HepG2 (cell line): ENCODE measurements around the gene OR5B21. TPM values are rescaled to one million over a fixed set of nuclear protein-coding genes. Genes with fewer than 3 reads are reported as not detected.

ENCODE experiments used
- ATAC-seq: fragments of 200-7000 bp; cut with Tn5 transposase; 3 replicates; pipeline ENCODE4 v1.9.1; 2020; ENCODE audit warnings: mild to moderate bottlenecking, moderate library complexity
- BruUV-seq: library from RNA; stranded (reverse); fragments of 400-500 nt; replicated peaks from 2 replicates; lab custom pipeline; 2021; lab: Mats Ljungman, UMichigan
- CTCF ChIA-PET: fragments of 300-600 bp; formaldehyde crosslinking; extraction: SDS; loops from one replicate; lab custom pipeline; 2021; ENCODE audit warnings: low total read pairs, inconsistent platforms, low intra/inter-chr PET ratio; lab: Yijun Ruan, JAX
- POLR2A ChIA-PET: fragments of 350-600 bp; sonication (Branson Sonifier 250); formaldehyde crosslinking; loops from one replicate; lab custom pipeline; 2020; ENCODE audit warnings: antibody characterized with exemption, inconsistent platforms; lab: Yijun Ruan, JAX
- DNase-seq: peaks from one replicate; pipeline ENCODE4 v3.0.0-alpha.2; 2015; ENCODE audit warnings: low spot score
- FAIRE-seq: peaks from 3 replicates; lab custom pipeline; 2011; peaks lifted over from hg19 to GRCh38; lab: Jason Lieb, UNC
- H2AFZ ChIP-seq: one replicate; pipeline ENCODE4 v1.6.1; 2011; ENCODE audit warnings: low read length, inconsistent platforms
- H3K27ac ChIP-seq: fragments of 300-600 bp; 3 replicates; pipeline ENCODE4 v1.8.0; 2011; ENCODE audit warnings: mixed run types, mild to moderate bottlenecking, mixed read lengths, low read length, inconsistent platforms; ENCODE audit not compliant: insufficient read depth; ENCODE audit errors: extremely low read length
- H3K27me3 ChIP-seq, 2 experiments: fragments of 200-600 bp in 1 of 2; 2 replicates in 1 of 2; 3 replicates in 1 of 2; pipeline versions ENCODE4 v1.6.0 to v1.8.0; 2011; ENCODE audit warnings: low read length in 2 of 2, mild to moderate bottlenecking in 2 of 2, moderate library complexity in 2 of 2, inconsistent platforms in 1 of 2; ENCODE audit not compliant: insufficient read depth in 2 of 2, control insufficient read depth in 1 of 2
- H3K36me3 ChIP-seq, 2 experiments: fragments of 200-600 bp in 1 of 2; replicated peaks in 1 of 2; 2 replicates in 1 of 2; 3 replicates in 1 of 2; pipeline versions ENCODE4 v1.5.1 to v1.8.0; 2011; ENCODE audit warnings: low read length in 2 of 2, inconsistent platforms in 1 of 2; ENCODE audit not compliant: insufficient read depth in 2 of 2, control insufficient read depth in 1 of 2
- H3K4me1 ChIP-seq: 2 replicates; pipeline ENCODE4 v1.5.1; 2012; ENCODE audit warnings: low read length, inconsistent platforms; ENCODE audit not compliant: insufficient read depth
- H3K4me2 ChIP-seq: 2 replicates; pipeline ENCODE4 v1.6.0; 2011; ENCODE audit warnings: low read depth, low read length, inconsistent platforms
- H3K4me3 ChIP-seq, 3 experiments: fragments of 200-600 bp in 1 of 3; sonication (generic), shearing (Covaris generic) in 1 of 3; replicated peaks in 1 of 3; 2 replicates each; pipeline ENCODE4 v1.5.1; 2011 to 2016; ENCODE audit warnings: low read length in 3 of 3, inconsistent platforms in 2 of 3, low read depth in 2 of 3, mild to moderate bottlenecking in 2 of 3, control low read depth in 1 of 3, mixed read lengths in 1 of 3; ENCODE audit not compliant: insufficient read depth in 1 of 3
- H3K79me2 ChIP-seq: one replicate; pipeline ENCODE4 v1.6.1; 2011; ENCODE audit warnings: low read length, inconsistent platforms; ENCODE audit not compliant: insufficient read depth
- H3K9ac ChIP-seq: 2 replicates; pipeline ENCODE4 v1.6.0; 2011; ENCODE audit warnings: mild to moderate bottlenecking, low read depth, low read length, inconsistent platforms; ENCODE audit not compliant: insufficient read depth
- H3K9me3 ChIP-seq: 2 replicates; pipeline ENCODE4 v1.5.1; 2012; ENCODE audit warnings: mild to moderate bottlenecking, low read length
- H4K20me1 ChIP-seq: 2 replicates; pipeline ENCODE4 v1.6.0; 2011; ENCODE audit warnings: inconsistent platforms, mild to moderate bottlenecking, low read length, moderate library complexity; ENCODE audit not compliant: insufficient read depth
- ARID2 ChIP-seq: sonication (generic); formaldehyde crosslinking; IDR thresholded peaks from 2 replicates; pipeline ENCODE4 v1.8.1; 2022; ENCODE audit warnings: mild to moderate bottlenecking, missing genetic modification reagents, borderline replicate concordance
- CAMTA2 ChIP-seq: sonication (generic); formaldehyde crosslinking; IDR thresholded peaks from 2 replicates; pipeline ENCODE4 v1.4.0; 2020; ENCODE audit warnings: mild to moderate bottlenecking, missing genetic modification reagents, borderline replicate concordance
- EP300 ChIP-seq, 3 experiments: sonication (generic) in 1 of 3; formaldehyde crosslinking in 1 of 3; IDR thresholded peaks; 2 replicates each; pipeline versions ENCODE4 v1.5.1 to v1.6.1; 2011 to 2020; ENCODE audit warnings: low read depth in 2 of 3, low read length in 2 of 3, borderline replicate concordance in 1 of 3, improper control_type of control experiment in 1 of 3, mild to moderate bottlenecking in 1 of 3, missing genetic modification reagents in 1 of 3, moderate library complexity in 1 of 3
- ZNF552 ChIP-seq: sonication (generic); formaldehyde crosslinking; IDR thresholded peaks from 2 replicates; pipeline ENCODE4 v1.9.0; 2022; ENCODE audit warnings: missing genetic modification reagents, mild to moderate bottlenecking, borderline replicate concordance
- ZNF589 ChIP-seq: sonication (generic); formaldehyde crosslinking; conservative IDR thresholded peaks from 2 replicates; pipeline ENCODE4 v1.8.0; 2022; ENCODE audit warnings: mild to moderate bottlenecking, moderate library complexity, missing genetic modification reagents
- ZNF891 ChIP-seq: sonication (generic); formaldehyde crosslinking; IDR thresholded peaks from 2 replicates; pipeline ENCODE4 v1.5.0; 2020; ENCODE audit warnings: mild to moderate bottlenecking, missing genetic modification reagents
- WGBS: methylation state at CpG from one replicate; pipeline ENCODE4 v1.1.6; 2017; ENCODE audit warnings: low lambda C conversion rate; 5-methylcytosine and 5-hydroxymethylcytosine counted together
- in situ Hi-C: cut with HindIII; loops from 2 replicates; pipeline ENCODE4 v1.10.0; 2017; ENCODE audit warnings: low pct_unique_long_range_greater_than_20kb; ENCODE audit not compliant: extremely low pct_ligation_motif_present
- intact Hi-C: fragments of 100-400 bp; cut with micrococcal nuclease; formaldehyde crosslinking; loops from one replicate; pipeline ENCODE4 v1.10.0; 2022; ENCODE audit not compliant: unreplicated experiment
- polyA plus RNA-seq, 8 experiments: library from polyadenylated mRNA; depleted of rRNA in 3 of 8; stranded (reverse) in 7 of 8; unstranded in 1 of 8; fragments of >200 nt; fragmentation: Illumina TruSeq in 4 of 8; extraction: Trizol in 4 of 8; gene quantifications; 2 replicates each; pipeline versions ENCODE4 v1.2.1 to v1.2.3, GENCODE V29; 2011 to 2016; ENCODE audit warnings: low read depth in 4 of 8, missing spikeins in 1 of 8, mixed read lengths in 1 of 8; ENCODE audit not compliant: insufficient read depth in 1 of 8
- total RNA-seq, 5 experiments: library from RNA; depleted of rRNA; stranded (reverse); fragments of >200 nt; fragmentation: Illumina TruSeq; extraction: Trizol; gene quantifications; 2 replicates each; pipeline ENCODE4 v1.2.3, GENCODE V29; 2016; ENCODE audit warnings: low read depth in 1 of 5

The OR5B21 gene
- total and polyA plus RNA-seq, 2 of the 13 experiments (the other 11 are each of a cell fraction or from before 2014, with no cell fraction given) = not detected

DNA sequence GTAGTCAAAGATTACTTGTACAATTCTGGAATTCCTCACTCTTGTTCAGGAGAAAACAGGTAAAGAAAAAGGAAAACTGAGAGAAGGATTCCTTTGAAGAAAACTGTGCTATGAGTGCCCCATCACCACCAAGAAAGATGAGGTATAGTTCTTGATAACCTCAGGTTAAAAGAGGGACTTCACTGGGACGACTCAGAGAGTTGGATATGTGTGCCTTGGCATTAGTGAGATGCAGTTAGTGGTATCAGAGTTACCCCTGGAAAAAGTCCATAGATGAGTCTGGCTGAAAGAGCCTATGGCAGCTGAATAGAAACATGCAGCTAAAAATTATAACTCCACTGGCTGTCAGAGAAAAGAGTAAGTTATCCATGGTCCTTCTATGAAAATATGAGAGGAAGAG lies 38.9 kb upstream of the OR5B21 start:
- intact Hi-C loops (no loop called here), in situ Hi-C loops (loop anchor here (25.0 kb wide), 1 partner anchor 240 kb away; no protein-coding TSS in a partner anchor)
- Histone ChIP-seq H3K27me3 (no peaks in the 10 kb centered on the region), H3K27ac (no peak overlapping the region), H3K9ac (no peak overlapping the region), H3K36me3 (no peaks in the 10 kb centered on the region; a peak in 1 of 5 replicates), H3K79me2 (no peaks in the 10 kb centered on the region), H4K20me1 (no peaks in the 10 kb centered on the region), H3K4me1 (no peaks in the 10 kb centered on the region), H3K4me3 (no peak overlapping the region), H3K4me2 (no peak overlapping the region), H3K9me3 (no peaks in the 10 kb centered on the region), H2AFZ (no peak overlapping the region)
- 75% methylated on average over 1 of the region's 1 CpG for WGBS
- POLR2A ChIA-PET = no interaction called here
- no peak for FAIRE-seq
- TF ChIP-seq ZNF552 (CRISPR knock-in tag) = no peak
- TF ChIP-seq ARID2 (CRISPR knock-in tag) = no peak
- TF ChIP-seq ZNF589 (CRISPR knock-in tag) = no peak
- no peak for TF ChIP-seq EP300 (IDR thresholded peaks at IDR 0.05; ENCODE audit: low read depth in 2 of 2, low read length in 2 of 2)
- no peak for TF ChIP-seq EP300 (CRISPR knock-in tag; IDR thresholded peaks at IDR 0.05; ENCODE audit: borderline replicate concordance)
- no TSS peak for BruUV-seq
- DNase-seq = no peak
- CTCF ChIA-PET = no interaction called here
- no peak for ATAC-seq

GRCh38 chr11:58531865-58532341 lies 24.0 kb upstream of the OR5B21 start:
- H3K9me3 ChIP-seq = no peaks in the 10 kb centered on the region
- peaks cover 9% of the 10 kb centered on the region; the same call in 1 of the 2 replicates for H3K4me1 ChIP-seq
- no peak overlapping the region for H3K9ac ChIP-seq
- POLR2A ChIA-PET = no interaction called here
- no peaks in the 10 kb centered on the region for H3K36me3 ChIP-seq
- no peak for DNase-seq
- TF ChIP-seq ZNF891 (no peak), CAMTA2 (CRISPR knock-in tag) (no peak)
- intact Hi-C loops (no loop called here), in situ Hi-C loops (loop anchor here (25.0 kb wide), 1 partner anchor 255 kb away; no protein-coding TSS in a partner anchor)
- H2AFZ ChIP-seq = no peak overlapping the region
- H4K20me1 ChIP-seq = no peaks in the 10 kb centered on the region
- H3K27ac ChIP-seq = no peak overlapping the region
- H3K4me3 ChIP-seq = no peak overlapping the region
- H3K4me2 ChIP-seq = no peak overlapping the region
- no peak for FAIRE-seq
- no peaks in the 10 kb centered on the region for H3K79me2 ChIP-seq
- no peaks in the 10 kb centered on the region; a peak in 1 of 5 replicates for H3K27me3 ChIP-seq
- CTCF ChIA-PET = no interaction called here
- BruUV-seq = no TSS peak
- ATAC-seq = no peak
- 93% methylated on average over 3 of the region's 25 CpGs for WGBS
